ENCODE measurements around the gene LRRC72.

LRRC72 gene

DNA sequence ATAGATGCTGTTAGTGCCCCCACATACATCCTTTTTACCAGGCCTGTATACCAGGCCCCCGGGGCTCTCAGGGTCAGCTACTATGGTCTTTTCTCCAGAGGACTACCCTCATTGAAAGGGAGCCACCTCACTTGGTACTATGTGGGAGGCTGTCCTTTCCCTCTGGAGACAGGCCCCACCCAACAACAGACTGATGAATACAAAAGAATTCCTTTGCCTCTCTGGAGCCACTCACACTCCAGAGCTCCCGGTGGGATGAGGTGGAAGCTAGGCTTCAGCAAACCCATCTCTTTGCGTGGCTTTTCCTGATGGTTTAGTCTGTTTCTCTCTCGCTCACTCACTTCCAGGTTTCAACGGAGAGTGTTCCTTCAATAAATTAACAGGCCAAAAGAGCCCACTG lies 88.6 kb downstream of the LRRC72 start:
- H3K4me3 ChIP-seq (ENCODE audit: low read length): no peak overlapping the region
- TF ChIP-seq, protein P1, sequence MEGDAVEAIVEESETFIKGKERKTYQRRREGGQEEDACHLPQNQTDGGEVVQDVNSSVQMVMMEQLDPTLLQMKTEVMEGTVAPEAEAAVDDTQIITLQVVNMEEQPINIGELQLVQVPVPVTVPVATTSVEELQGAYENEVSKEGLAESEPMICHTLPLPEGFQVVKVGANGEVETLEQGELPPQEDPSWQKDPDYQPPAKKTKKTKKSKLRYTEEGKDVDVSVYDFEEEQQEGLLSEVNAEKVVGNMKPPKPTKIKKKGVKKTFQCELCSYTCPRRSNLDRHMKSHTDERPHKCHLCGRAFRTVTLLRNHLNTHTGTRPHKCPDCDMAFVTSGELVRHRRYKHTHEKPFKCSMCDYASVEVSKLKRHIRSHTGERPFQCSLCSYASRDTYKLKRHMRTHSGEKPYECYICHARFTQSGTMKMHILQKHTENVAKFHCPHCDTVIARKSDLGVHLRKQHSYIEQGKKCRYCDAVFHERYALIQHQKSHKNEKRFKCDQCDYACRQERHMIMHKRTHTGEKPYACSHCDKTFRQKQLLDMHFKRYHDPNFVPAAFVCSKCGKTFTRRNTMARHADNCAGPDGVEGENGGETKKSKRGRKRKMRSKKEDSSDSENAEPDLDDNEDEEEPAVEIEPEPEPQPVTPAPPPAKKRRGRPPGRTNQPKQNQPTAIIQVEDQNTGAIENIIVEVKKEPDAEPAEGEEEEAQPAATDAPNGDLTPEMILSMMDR (IDR thresholded peaks at IDR 0.05; ENCODE audit: insufficient read depth, low read depth, low read length, missing control alignments): no peak
- no peak for DNase-seq (ENCODE audit: low read depth)

- DNase-seq (ENCODE audit: low read depth): no peak
- TF ChIP-seq, protein P1 (IDR thresholded peaks at IDR 0.05; ENCODE audit: insufficient read depth, low read depth, low read length, missing control alignments): no peak
- no peak overlapping the region for H3K4me3 ChIP-seq (ENCODE audit: low read length)
Observed at GRCh38 chr7:16616122-16616521, 89.5 kb downstream of the LRRC72 start.

GRCh38 chr7:16616542-16616941 lies 89.9 kb downstream of the LRRC72 start:
- TF ChIP-seq, protein P1 (IDR thresholded peaks at IDR 0.05; ENCODE audit: insufficient read depth, low read depth, low read length, missing control alignments): no peak
- no peak for DNase-seq (ENCODE audit: low read depth)
- H3K4me3 ChIP-seq (ENCODE audit: low read length): no peak overlapping the region

DNA sequence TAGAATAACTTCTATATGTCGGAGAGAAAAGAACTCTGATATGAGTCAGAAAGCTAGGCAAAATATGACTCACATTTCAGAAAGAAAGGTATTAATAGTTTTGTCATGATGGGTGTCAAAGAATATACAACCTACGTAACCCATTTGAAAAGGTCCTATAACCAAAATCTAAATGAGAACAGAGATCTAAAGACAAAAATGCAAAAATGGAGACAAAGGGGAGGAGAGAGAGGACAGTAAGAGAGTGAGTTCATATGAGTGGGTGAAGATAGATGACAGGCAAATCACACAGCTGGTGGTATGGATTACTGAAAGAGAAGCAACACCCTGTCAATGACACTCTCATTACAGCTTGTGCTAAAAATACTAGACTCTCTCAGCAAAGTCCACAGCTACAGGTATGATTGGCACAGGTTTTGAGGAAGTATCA lies 93.4 kb downstream of the LRRC72 start:
- DNase-seq (ENCODE audit: low read depth): peak; percentile 49
- no peak overlapping the region for H3K4me3 ChIP-seq (ENCODE audit: low read length)
- TF ChIP-seq, protein P1 (IDR thresholded peaks at IDR 0.05; ENCODE audit: insufficient read depth, low read depth, low read length, missing control alignments): no peak

- TF ChIP-seq, protein P1 (IDR thresholded peaks at IDR 0.05; ENCODE audit: insufficient read depth, low read depth, low read length, missing control alignments): no peak
- no peak for DNase-seq (ENCODE audit: low read depth)
Observed at GRCh38 chr7:16626388-16626787, 99.8 kb downstream of the LRRC72 start.

GRCh38 chr7:16627236-16627635 lies 100.6 kb downstream of the LRRC72 start:
- TF ChIP-seq, protein P1 (IDR thresholded peaks at IDR 0.05; ENCODE audit: insufficient read depth, low read depth, low read length, missing control alignments): no peak
- H3K4me3 ChIP-seq (ENCODE audit: low read length): no peak overlapping the region
- DNase-seq (ENCODE audit: low read depth): peak; percentile 45

More at GRCh38 chr7:16626388-16626787, 99.8 kb downstream of the LRRC72 start:
- H3K4me3 ChIP-seq (ENCODE audit: low read length): no peak overlapping the region

GRCh38 chr7:16630654-16631053 lies 104.0 kb downstream of the LRRC72 start:
- H3K4me3 ChIP-seq (ENCODE audit: low read length): no peak overlapping the region
- TF ChIP-seq, protein P1 (IDR thresholded peaks at IDR 0.05; ENCODE audit: insufficient read depth, low read depth, low read length, missing control alignments): no peak
- no peak for DNase-seq (ENCODE audit: low read depth)
